OCI-LY1 (cell line): ENCODE measurements around the gene MRGPRE.

ENCODE experiments used
- H2AFZ ChIP-seq: fragments of 200-600 bp; sonication (generic), shearing (Covaris generic); 2 replicates; pipeline ENCODE4 v1.6.0; 2014; ENCODE audit warnings: antibody characterized with exemption, mild to moderate bottlenecking, low read length
- H3F3A ChIP-seq: fragments of 200-600 bp; sonication (generic), shearing (Covaris generic); 2 replicates; pipeline ENCODE4 v1.6.0; 2014; ENCODE audit warnings: mild to moderate bottlenecking, antibody characterized with exemption, low read length, moderate library complexity; ENCODE audit not compliant: insufficient read depth
- H3K27ac ChIP-seq: fragments of 200-600 bp; sonication (generic); 2 replicates; pipeline ENCODE4 v1.5.1; 2014; ENCODE audit warnings: low read length, mixed run types, mild to moderate bottlenecking, low read depth; ENCODE audit not compliant: poor library complexity, severe bottlenecking
- H3K27me3 ChIP-seq: fragments of 200-600 bp; sonication (generic); 2 replicates; pipeline ENCODE4 v1.6.0; 2014; ENCODE audit warnings: antibody characterized with exemption, mild to moderate bottlenecking, low read length, moderate library complexity; ENCODE audit not compliant: insufficient read depth
- H3K36me3 ChIP-seq: fragments of 200-600 bp; sonication (generic); 2 replicates; pipeline ENCODE4 v1.6.1; 2014; ENCODE audit warnings: mild to moderate bottlenecking, antibody characterized with exemption, low read length, moderate library complexity, mixed read lengths; ENCODE audit not compliant: insufficient read depth
- H3K4me1 ChIP-seq: fragments of 200-600 bp; sonication (generic); 2 replicates; pipeline ENCODE4 v1.5.1; 2014; ENCODE audit warnings: mild to moderate bottlenecking, low read length, moderate library complexity; ENCODE audit not compliant: insufficient read depth, severe bottlenecking
- H3K4me2 ChIP-seq: fragments of 200-600 bp; sonication (generic), shearing (Covaris generic); 2 replicates; pipeline ENCODE4 v1.6.1; 2014; ENCODE audit warnings: low read length
- H3K4me3 ChIP-seq: fragments of 200-600 bp; sonication (generic); 2 replicates; pipeline ENCODE4 v1.5.1; 2014; ENCODE audit warnings: low read length, low read depth, mild to moderate bottlenecking, mixed read lengths; ENCODE audit not compliant: poor library complexity, severe bottlenecking
- H3K79me2 ChIP-seq: fragments of 200-600 bp; shearing (Covaris generic); 2 replicates; pipeline ENCODE4 v1.6.1; 2016; ENCODE audit warnings: mixed run types, low read length, mixed read lengths; ENCODE audit not compliant: insufficient read depth
- H3K9ac ChIP-seq: fragments of 200-600 bp; sonication (generic), shearing (Covaris generic); 2 replicates; pipeline ENCODE4 v1.6.1; 2014; ENCODE audit warnings: mild to moderate bottlenecking, low read length, mixed read lengths
- H3K9me2 ChIP-seq: fragments of 200-600 bp; sonication (generic), shearing (Covaris generic); 2 replicates; pipeline ENCODE4 v1.6.1; 2014; ENCODE audit warnings: low read depth, mild to moderate bottlenecking, low read length, mixed read lengths
- H3K9me3 ChIP-seq: fragments of 200-600 bp; shearing (Covaris generic); 2 replicates; pipeline ENCODE4 v1.6.1; 2014; ENCODE audit warnings: low read length, mixed read lengths
- H4K20me1 ChIP-seq: fragments of 200-600 bp; sonication (generic), shearing (Covaris generic); 2 replicates; pipeline ENCODE4 v1.6.0; 2016; ENCODE audit warnings: mild to moderate bottlenecking, low read length; ENCODE audit not compliant: insufficient read depth
- EZH2 ChIP-seq: fragments of 200-600 bp; sonication (generic), shearing (Covaris generic); IDR thresholded peaks from 2 replicates; pipeline ENCODE4 v1.8.0; 2017; ENCODE audit warnings: borderline replicate concordance, mixed run types, mild to moderate bottlenecking, antibody characterized with exemption, low read length, moderate library complexity, mixed read lengths
- TF ChIP-seq, protein P1 (sequence below): fragments of 200-600 bp; sonication (generic), shearing (Covaris generic); IDR thresholded peaks from 2 replicates; pipeline ENCODE4 v1.5.1; 2017; ENCODE audit warnings: mild to moderate bottlenecking, antibody characterized with exemption, low read length, moderate library complexity, mixed read lengths

The MRGPRE gene

DNA sequence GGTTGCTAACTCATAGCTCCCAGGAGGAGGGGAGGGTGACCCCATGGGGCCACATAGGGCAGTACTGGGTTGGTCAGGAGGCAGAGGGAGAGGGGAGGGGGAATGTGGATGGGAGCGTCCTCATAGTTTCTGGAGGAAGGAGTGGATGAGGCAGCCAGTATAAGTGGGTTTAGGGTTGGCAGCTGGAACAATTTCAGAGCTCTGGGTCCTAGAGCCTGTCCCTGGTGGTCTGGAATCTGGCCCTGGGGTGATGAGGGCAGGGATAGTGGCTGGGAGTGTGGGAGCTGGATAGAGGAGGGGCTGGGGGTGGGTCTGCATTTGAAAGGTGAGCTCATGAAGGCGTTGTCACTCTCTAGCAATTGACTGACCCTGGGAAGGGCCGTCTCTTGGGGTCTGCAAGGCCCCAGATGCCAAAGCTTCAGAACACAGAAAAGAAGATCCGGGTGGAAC is 8.3 kb downstream of the MRGPRE start:
- H3F3A ChIP-seq, result no peaks in the 10 kb centered on the region
- no peaks in the 10 kb centered on the region for H4K20me1 ChIP-seq
- no peaks in the 10 kb centered on the region for H3K27me3 ChIP-seq
- no peaks in the 10 kb centered on the region for H3K9me3 ChIP-seq
- no peak overlapping the region for H3K4me3 ChIP-seq
- no peak overlapping the region for H3K9ac ChIP-seq
- H3K4me1 ChIP-seq, result no peaks in the 10 kb centered on the region
- H3K27ac ChIP-seq, result no peak overlapping the region
- TF ChIP-seq, protein P1, sequence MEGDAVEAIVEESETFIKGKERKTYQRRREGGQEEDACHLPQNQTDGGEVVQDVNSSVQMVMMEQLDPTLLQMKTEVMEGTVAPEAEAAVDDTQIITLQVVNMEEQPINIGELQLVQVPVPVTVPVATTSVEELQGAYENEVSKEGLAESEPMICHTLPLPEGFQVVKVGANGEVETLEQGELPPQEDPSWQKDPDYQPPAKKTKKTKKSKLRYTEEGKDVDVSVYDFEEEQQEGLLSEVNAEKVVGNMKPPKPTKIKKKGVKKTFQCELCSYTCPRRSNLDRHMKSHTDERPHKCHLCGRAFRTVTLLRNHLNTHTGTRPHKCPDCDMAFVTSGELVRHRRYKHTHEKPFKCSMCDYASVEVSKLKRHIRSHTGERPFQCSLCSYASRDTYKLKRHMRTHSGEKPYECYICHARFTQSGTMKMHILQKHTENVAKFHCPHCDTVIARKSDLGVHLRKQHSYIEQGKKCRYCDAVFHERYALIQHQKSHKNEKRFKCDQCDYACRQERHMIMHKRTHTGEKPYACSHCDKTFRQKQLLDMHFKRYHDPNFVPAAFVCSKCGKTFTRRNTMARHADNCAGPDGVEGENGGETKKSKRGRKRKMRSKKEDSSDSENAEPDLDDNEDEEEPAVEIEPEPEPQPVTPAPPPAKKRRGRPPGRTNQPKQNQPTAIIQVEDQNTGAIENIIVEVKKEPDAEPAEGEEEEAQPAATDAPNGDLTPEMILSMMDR, result no peak
- TF ChIP-seq EZH2, result no peak
- H2AFZ ChIP-seq, result no peak overlapping the region
- H3K36me3 ChIP-seq, result no peaks in the 10 kb centered on the region
- H3K9me2 ChIP-seq, result no peaks in the 10 kb centered on the region
- no peaks in the 10 kb centered on the region for H3K79me2 ChIP-seq
- H3K4me2 ChIP-seq, result no peak overlapping the region

DNA sequence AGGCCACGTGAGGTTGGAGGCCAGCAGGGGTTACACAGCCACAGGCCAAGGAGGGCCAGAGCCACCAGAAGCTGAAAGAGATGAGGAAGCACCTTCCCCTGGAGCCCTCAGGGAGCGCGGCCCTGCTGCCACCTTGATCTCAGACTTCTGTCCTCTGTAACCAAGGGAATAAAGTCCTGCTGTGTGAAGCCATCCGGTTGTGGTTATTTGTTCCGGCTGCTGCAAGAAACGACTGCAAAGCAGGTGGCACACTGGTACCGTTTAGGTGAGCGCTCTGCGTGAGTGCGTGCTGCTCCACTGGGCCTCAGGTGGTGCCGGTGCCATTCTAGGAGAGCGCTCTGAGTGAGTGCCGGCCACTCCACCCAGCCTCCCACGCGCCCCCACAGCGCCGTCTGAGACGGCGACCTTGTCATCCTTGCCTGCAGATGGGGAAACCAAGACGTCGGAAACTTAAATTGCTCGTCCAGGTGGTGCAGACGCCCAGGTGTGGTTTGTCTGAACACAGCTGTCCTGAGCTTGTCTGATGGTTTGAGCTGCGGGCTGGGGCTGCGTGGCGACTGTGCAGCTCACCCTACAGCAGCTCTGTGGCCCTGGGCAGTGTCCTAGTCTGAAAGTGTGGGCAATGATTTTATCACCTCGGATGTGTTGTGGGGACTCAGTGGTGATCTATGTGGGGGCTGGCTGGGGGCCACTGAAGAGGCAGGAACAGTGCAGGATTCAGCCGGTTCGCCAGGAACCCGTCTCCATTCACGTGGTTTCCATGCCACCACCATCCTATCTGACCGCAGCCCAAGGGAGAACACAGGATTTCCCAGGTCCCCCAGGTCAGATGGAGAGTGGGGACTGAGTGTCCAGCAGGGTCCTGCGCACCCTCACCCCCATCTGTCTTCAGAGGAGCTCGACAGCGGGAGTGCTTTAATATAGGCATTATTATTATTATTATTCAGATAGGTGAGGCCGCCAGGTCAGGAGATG is 9.0 kb downstream of the MRGPRE start:
- Histone ChIP-seq H3K4me2 (no peak overlapping the region), H3K9me2 (no peaks in the 10 kb centered on the region), H3K36me3 (no peaks in the 10 kb centered on the region), H3K27me3 (no peaks in the 10 kb centered on the region), H3K9ac (no peak overlapping the region), H3K27ac (no peak overlapping the region), H3K4me3 (no peak overlapping the region), H3K79me2 (no peaks in the 10 kb centered on the region), H3F3A (no peaks in the 10 kb centered on the region), H3K4me1 (no peaks in the 10 kb centered on the region), H3K9me3 (no peaks in the 10 kb centered on the region), H2AFZ (no peak overlapping the region), H4K20me1 (no peaks in the 10 kb centered on the region)
- TF ChIP-seq, protein P1, result no peak
- no peak for TF ChIP-seq EZH2

DNA sequence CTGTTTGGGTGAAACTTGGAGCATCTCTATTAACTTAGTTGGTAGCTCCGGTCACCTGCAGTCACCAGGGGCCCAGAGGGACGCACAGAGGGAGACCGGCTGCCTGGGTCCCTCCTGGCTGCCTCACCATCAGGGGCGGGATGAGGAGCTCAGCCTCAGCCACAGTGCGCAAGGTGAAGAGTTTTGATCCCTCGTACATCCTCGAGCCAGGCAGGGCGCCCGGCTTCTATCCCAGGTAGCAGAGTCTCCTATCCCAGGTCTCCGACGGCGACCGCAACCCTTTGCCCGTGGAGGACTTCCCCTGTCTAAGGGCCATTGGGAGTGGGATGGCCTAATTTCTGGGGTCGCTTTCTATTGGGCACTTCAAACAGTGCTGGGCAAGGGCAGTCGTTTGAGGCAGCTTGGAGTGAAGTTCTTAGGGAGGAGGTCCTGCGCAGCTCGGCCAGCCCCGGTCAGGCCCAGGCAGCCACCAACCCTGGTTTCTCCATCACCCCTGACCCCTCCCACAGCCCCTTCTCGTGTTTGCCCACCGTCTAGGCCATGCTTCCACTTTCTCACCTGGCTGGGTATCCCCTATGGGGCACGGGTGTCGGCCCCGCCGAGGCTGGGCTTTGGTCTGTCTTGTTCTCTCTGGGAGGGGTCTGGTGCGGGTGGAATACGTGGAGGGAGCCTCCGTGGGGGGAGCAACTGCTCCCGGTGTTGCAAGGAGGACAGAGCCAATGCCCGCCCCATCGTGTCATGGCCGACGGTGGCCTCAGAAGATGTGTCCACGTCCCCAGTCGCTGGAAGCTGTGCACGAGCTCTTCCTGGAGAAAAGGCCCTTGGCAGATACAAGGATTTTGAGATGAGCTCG is 10.0 kb downstream of the MRGPRE start:
- Histone ChIP-seq H3K4me3 (no peak overlapping the region), H2AFZ (no peak overlapping the region), H3K9ac (no peak overlapping the region), H3F3A (no peaks in the 10 kb centered on the region), H3K36me3 (no peaks in the 10 kb centered on the region), H3K4me1 (no peaks in the 10 kb centered on the region), H3K27ac (no peak overlapping the region), H4K20me1 (no peaks in the 10 kb centered on the region), H3K79me2 (no peaks in the 10 kb centered on the region), H3K9me2 (no peaks in the 10 kb centered on the region), H3K27me3 (no peaks in the 10 kb centered on the region), H3K4me2 (no peak overlapping the region), H3K9me3 (no peaks in the 10 kb centered on the region)
- TF ChIP-seq, protein P1, result no peak
- no peak for TF ChIP-seq EZH2
